Panc1 (cell line): ENCODE data around the gene DHX36. TPM values are rescaled to one million over a fixed set of nuclear protein-coding genes. Genes with fewer than 3 reads are reported as not detected.

Experiments used
- ATAC-seq: fragments of 200-7000 bp; cut with Tn5 transposase; 2 replicates; pipeline ENCODE4 v1.9.1; 2020; ENCODE audit warnings: mild to moderate bottlenecking, moderate library complexity
- BruUV-seq: library from RNA; stranded (reverse); fragments of 400-500 nt; replicated peaks from 2 replicates; lab custom pipeline; 2021; lab: Mats Ljungman, UMichigan
- CTCF ChIA-PET: fragments of 300-600 bp; sonication (Branson Sonifier 250); formaldehyde crosslinking; loops from one replicate; lab custom pipeline; 2022; ENCODE audit warnings: antibody characterized with exemption; lab: Charles Lee
- POLR2A ChIA-PET: fragments of 300-600 bp; sonication (Branson Sonifier 250); formaldehyde crosslinking; loops from one replicate; lab custom pipeline; 2022; ENCODE audit warnings: antibody characterized with exemption; lab: Charles Lee
- DNase-seq: peaks from one replicate; pipeline ENCODE4 v3.0.0-alpha.2; 2010; ENCODE audit warnings: low read depth, low spot score
- H3K27ac ChIP-seq: 2 replicates; pipeline ENCODE4 v1.5.1; 2011; ENCODE audit warnings: mild to moderate bottlenecking, low read length, inconsistent platforms
- H3K27me3 ChIP-seq: fragments of 200-500 bp; sonication (Bioruptor generic); 2 replicates; pipeline ENCODE4 v1.6.0; 2014; ENCODE audit warnings: low read length, inconsistent platforms; ENCODE audit not compliant: control insufficient read depth, insufficient read depth
- H3K36me3 ChIP-seq: fragments of 200-500 bp; sonication (Bioruptor generic); 2 replicates; pipeline ENCODE4 v1.5.1; 2014; ENCODE audit warnings: inconsistent platforms, mild to moderate bottlenecking, low read length, moderate library complexity; ENCODE audit not compliant: control insufficient read depth, insufficient read depth
- H3K4me1 ChIP-seq: 2 replicates; pipeline ENCODE4 v1.5.1; 2011; ENCODE audit warnings: inconsistent platforms, mild to moderate bottlenecking, low read length, moderate library complexity; ENCODE audit not compliant: control insufficient read depth, insufficient read depth
- H3K4me3 ChIP-seq, 2 experiments: 2 replicates each; pipeline ENCODE4 v1.5.1; 2011 to 2012; ENCODE audit warnings: low read depth in 2 of 2, low read length in 2 of 2, mild to moderate bottlenecking in 2 of 2, inconsistent platforms in 1 of 2, moderate library complexity in 1 of 2
- H3K9me3 ChIP-seq: fragments of 200-500 bp; sonication (Bioruptor generic); 2 replicates; pipeline ENCODE4 v1.5.1; 2014; ENCODE audit warnings: low read depth, mild to moderate bottlenecking, inconsistent platforms, low read length, moderate library complexity; ENCODE audit not compliant: control insufficient read depth, insufficient read depth
- CTCF ChIP-seq: fragments of 450-650 bp; IDR thresholded peaks from 2 replicates; pipeline ENCODE4 v1.5.1; 2017; ENCODE audit warnings: mild to moderate bottlenecking
- POLR2AphosphoS5 ChIP-seq: IDR thresholded peaks from 2 replicates; pipeline ENCODE4 v1.6.1; 2012; ENCODE audit warnings: mild to moderate bottlenecking, low read depth, low read length, moderate library complexity
- SIN3A ChIP-seq: IDR thresholded peaks from 2 replicates; pipeline ENCODE4 v1.6.1; 2012; ENCODE audit warnings: low read depth, mild to moderate bottlenecking, low read length, moderate library complexity, borderline replicate concordance; ENCODE audit not compliant: insufficient read depth
- TCF7L2 ChIP-seq: IDR thresholded peaks from 2 replicates; pipeline ENCODE4 v1.6.1; 2011; ENCODE audit warnings: mild to moderate bottlenecking, low read depth, low read length, inconsistent platforms
- in situ Hi-C: cut with HindIII; loops from 2 replicates; pipeline ENCODE4 v1.10.0; 2016; ENCODE audit warnings: low sequenced_read_pairs, low pct_unique_long_range_greater_than_20kb
- intact Hi-C: fragments of 100-400 bp; cut with micrococcal nuclease; formaldehyde crosslinking; loops from one replicate; pipeline ENCODE4 v1.10.0; 2022; ENCODE audit not compliant: unreplicated experiment
- total RNA-seq: library from RNA; stranded (reverse); gene quantifications from one replicate; pipeline ENCODE4 v1.2.1, GENCODE V29; 2021; ENCODE audit not compliant: unreplicated experiment
- TF ChIP-seq, protein P1 (sequence below), 2 experiments: IDR thresholded peaks; 2 replicates each; pipeline ENCODE4 v1.6.1; 2011 to 2012; ENCODE audit warnings: low read depth in 2 of 2, control low read depth in 1 of 2, low read length in 1 of 2, mild to moderate bottlenecking in 1 of 2, moderate library complexity in 1 of 2; ENCODE audit not compliant: insufficient read depth in 1 of 2

The DHX36 gene
- total RNA-seq, 1 experiment from 2014 or later: 74.3 TPM

DNA sequence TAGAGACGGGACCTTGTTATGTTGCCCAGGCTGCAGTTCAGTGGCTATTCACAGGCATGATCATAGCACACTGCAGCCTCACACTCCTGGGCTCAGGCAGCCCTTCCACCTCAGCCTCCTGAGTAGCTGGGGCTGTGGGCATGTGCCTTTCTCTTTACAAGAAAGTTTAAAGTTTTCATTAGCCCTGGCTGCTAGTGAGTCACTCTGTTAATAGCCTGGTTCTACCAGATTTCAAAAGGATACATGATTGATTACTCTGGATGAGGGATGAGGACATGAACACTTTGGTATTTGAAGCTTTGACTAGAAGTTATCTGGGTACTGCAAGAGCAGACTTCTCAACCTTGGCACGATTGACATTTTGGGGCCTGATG, 95.1 kb downstream of the DHX36 start:
- Histone ChIP-seq H3K36me3 (no peaks in the 10 kb centered on the region), H3K27me3 (no peaks in the 10 kb centered on the region), H3K4me3 (no peak overlapping the region), H3K4me1 (no peaks in the 10 kb centered on the region), H3K9me3 (no peaks in the 10 kb centered on the region), H3K27ac (no peak overlapping the region)
- in situ Hi-C loops: no loop called here
- TF ChIP-seq TCF7L2 (no peak), SIN3A (no peak), CTCF (no peak), POLR2AphosphoS5 (no peak)
- TF ChIP-seq, protein P1, sequence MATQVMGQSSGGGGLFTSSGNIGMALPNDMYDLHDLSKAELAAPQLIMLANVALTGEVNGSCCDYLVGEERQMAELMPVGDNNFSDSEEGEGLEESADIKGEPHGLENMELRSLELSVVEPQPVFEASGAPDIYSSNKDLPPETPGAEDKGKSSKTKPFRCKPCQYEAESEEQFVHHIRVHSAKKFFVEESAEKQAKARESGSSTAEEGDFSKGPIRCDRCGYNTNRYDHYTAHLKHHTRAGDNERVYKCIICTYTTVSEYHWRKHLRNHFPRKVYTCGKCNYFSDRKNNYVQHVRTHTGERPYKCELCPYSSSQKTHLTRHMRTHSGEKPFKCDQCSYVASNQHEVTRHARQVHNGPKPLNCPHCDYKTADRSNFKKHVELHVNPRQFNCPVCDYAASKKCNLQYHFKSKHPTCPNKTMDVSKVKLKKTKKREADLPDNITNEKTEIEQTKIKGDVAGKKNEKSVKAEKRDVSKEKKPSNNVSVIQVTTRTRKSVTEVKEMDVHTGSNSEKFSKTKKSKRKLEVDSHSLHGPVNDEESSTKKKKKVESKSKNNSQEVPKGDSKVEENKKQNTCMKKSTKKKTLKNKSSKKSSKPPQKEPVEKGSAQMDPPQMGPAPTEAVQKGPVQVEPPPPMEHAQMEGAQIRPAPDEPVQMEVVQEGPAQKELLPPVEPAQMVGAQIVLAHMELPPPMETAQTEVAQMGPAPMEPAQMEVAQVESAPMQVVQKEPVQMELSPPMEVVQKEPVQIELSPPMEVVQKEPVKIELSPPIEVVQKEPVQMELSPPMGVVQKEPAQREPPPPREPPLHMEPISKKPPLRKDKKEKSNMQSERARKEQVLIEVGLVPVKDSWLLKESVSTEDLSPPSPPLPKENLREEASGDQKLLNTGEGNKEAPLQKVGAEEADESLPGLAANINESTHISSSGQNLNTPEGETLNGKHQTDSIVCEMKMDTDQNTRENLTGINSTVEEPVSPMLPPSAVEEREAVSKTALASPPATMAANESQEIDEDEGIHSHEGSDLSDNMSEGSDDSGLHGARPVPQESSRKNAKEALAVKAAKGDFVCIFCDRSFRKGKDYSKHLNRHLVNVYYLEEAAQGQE (IDR thresholded peaks at IDR 0.05; ENCODE audit: insufficient read depth in 1 of 2, low read depth in 2 of 2, low read length in 1 of 2): no peak
- intact Hi-C loops: no loop called here
- DNase-seq (no peak), ATAC-seq (no peak)
- ChIA-PET POLR2A (no interaction called here), CTCF (no interaction called here)
- BruUV-seq: no TSS peak

DNA sequence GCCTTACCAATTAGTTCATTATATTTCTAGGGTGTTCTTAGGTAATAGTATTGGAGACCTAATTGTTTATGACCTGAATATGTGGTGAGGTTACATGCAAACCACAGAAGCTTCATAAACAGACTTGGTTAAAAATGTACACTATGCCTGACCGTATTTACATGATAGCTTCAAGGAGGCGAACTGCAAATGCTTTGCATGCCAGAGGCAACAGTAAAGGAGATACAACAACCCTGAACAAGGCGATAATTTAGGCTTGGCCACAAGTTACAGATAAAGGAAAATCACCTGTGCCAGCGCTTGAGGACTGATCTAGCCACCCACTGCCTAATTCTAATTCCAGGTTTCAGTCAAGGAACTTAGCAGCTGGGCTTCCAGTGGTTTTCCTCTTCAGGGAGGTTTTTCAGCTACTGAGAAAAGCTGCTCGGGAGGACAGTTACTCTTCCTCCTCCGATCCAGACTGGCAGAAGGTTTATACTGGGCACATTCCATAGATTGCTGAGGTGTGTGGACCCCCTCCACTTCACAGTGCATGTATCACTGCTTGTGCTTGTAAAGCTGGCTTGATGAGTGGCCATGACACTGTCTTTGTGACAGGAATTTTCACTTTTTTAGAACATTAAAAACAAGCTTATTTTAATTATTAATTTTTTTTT, 95.6 kb downstream of the DHX36 start:
- Histone ChIP-seq H3K36me3 (no peaks in the 10 kb centered on the region), H3K4me3 (no peak overlapping the region), H3K9me3 (no peaks in the 10 kb centered on the region), H3K27ac (no peak overlapping the region), H3K27me3 (no peaks in the 10 kb centered on the region), H3K4me1 (no peaks in the 10 kb centered on the region)
- ATAC-seq: no peak
- TF ChIP-seq TCF7L2 (no peak), SIN3A (no peak), CTCF (no peak), POLR2AphosphoS5 (no peak)
- TF ChIP-seq, protein P1 (IDR thresholded peaks at IDR 0.05; ENCODE audit: insufficient read depth in 1 of 2, low read depth in 2 of 2, low read length in 1 of 2): no peak
- BruUV-seq: no TSS peak
- intact Hi-C loops (no loop called here), in situ Hi-C loops (no loop called here)
- POLR2A ChIA-PET: no interaction called here
- CTCF ChIA-PET: no interaction called here
- no peak for DNase-seq
